NCI-H2196 (cell line): Measurements from ENCODE around the gene PHC1.
"Not testable (repeated sequence)": the region's sequence is repeated elsewhere in the genome, so short reads cannot be mapped to it uniquely, and the experiment has no call there.

Experiments used
- DNase-seq: peaks from one replicate; lab custom pipeline; 2025; ENCODE audit not compliant: unreplicated experiment; lab: John Stamatoyannopoulos, UW

Gene PHC1

DNA sequence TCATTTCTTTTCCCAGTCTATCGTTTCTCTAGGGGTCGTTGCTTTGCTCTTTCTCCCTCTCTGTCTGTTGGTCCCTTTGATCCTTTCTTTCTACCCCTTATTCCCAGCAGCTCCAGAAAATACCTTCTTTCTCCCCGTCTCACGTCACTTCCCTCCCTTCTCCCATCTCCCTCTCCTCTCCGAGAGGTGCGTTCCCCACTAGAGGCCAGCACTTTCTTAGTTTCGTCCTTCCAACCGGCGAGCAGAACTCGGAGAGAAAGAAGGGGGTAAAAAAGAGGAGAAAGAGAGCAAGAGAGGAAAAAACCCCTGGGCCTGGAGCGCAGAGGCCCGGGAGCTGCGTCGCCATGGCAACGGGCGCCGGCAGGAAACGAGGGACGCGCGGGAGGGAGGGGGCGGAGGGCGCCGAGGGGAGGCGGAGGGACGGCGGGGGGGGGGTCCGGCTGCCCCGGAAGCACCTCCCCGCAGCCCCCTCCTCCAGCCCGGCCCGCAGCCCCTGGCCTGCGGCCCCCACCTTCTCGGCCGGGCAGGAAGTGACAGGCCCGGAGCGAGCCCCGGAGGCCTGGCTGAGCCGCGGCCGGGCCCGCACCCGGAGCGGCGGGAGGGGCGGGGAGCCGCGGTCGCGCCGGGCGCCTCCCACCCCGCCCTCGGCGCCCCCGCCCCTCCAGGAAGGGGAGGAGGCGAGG lies at the start of gene PHC1:
TSS of gene PHC1 (plus strand) at position 477 of the 683 bp plus-strand sequence. CDS start 3,169 bp downstream, outside the sequence.
- peak; percentile 61 for DNase-seq

GRCh38 chr12:8866429-8866828 lies 47.9 kb upstream of the PHC1 start:
- DNase-seq, result no peak

DNA sequence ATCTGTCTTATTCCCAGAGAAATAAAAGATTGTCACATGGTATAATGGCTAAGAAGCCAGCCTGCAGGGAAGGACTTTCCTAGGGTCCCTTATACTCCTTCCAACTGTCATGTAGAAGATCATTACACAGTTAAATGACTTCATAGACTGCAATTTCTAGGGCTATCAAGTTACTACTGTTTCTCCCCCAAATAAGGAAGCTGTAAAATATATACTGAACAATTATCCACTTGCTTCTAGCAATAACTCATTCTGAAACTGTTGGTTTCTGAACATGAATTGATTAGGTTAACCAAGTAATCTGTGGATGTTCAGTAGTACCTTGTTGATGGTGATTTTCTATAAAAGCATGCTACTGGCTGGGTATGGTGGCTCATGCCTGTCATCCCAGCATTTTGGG lies 47.3 kb upstream of the PHC1 start:
- no peak for DNase-seq

GRCh38 chr12:8867786-8868185 lies 46.5 kb upstream of the PHC1 start:
- no peak for DNase-seq

DNA sequence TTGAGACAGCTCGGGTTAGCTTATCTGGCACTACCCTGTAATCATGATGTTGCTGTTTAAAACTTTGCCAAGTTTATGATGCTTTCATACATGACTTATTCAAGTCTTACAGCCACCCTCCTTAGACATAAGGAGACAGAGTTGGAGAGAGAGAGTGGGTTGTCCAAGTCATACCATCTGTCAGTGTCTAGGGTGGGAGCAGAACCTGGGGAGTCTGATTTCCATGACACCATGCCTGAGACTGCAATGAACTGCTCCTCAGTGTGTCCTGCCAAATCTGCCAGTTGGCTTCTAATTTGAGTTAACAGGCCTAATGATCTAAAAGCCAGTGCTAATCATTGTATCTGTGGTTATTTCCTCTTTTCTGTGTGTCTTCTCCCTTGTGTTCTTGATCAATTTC lies 43.7 kb upstream of the PHC1 start:
- DNase-seq, result no peak

DNA sequence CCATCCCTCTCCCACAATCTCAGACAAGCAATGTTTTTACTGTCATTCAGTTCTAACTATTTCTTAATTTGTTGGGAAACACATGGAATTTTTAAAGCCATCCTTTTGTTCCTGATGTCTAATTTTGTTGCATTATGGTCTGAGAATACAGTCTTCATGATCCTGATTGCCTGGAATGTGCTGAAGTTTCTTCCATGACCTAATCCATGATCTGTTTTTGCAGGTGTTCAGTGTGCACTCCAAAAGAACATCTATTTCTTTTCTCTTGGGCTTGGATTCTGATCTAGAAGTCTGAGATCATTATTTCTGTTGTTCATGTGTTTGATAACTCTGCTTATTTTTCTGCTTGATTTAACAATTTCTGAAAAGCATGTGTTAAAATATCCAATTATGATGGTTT lies 43.2 kb upstream of the PHC1 start:
- no peak for DNase-seq

DNA sequence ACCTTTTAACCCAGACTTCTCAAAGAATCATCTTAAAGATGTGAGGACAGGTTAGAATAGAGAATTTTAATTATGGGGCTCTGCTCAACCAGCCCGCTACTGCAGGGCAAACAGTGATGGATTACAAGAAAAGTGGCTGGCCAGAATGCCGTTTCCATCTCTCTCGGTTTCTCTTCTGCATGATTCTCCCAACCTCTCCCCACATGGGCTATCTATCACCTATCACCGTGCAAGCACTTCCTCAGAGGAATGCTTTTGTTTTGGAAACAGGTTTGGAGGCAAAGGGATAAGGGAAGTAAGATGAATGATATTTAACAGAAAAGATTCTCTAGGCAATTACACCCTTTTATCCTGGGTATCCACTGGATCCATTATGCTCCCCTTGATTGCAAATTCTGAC lies 37.4 kb upstream of the PHC1 start:
- DNase-seq, result no peak

DNA sequence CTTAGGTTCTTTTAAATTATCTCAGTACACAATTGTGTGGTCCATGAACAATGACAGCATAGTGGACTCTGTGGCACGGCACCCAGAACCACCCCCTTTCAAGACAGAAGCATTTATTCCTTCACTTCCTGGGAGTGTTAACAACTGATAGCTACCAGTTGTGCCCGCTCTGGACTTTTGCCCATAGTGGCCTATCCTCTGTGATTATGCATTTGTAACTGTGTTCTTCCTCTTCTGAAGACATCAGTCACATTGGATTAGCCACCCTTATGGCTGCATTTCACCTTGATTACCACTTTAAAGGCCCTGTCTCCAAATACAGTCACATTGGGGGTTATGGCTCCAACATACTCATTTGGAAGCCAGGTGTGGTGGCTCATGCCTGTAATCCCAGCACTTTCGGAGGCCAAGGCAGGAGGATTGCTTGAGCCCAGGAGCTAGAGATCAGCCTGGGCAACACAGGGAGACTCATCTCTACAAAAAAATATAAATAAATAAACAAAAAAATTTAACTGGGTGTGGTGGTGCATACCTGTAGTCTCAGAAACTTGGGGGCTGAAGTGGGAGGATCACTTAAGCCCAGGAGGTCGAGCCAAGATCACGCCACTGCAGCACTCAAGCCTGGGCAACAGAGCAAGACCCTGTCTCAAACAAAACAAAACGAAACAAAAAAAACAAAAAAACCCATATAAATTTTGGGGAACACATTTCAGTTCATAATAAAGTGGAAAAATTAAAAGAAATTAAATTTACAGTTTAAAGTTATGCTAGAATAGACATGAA lies 27.6 kb upstream of the PHC1 start:
- DNase-seq, result no peak

DNA sequence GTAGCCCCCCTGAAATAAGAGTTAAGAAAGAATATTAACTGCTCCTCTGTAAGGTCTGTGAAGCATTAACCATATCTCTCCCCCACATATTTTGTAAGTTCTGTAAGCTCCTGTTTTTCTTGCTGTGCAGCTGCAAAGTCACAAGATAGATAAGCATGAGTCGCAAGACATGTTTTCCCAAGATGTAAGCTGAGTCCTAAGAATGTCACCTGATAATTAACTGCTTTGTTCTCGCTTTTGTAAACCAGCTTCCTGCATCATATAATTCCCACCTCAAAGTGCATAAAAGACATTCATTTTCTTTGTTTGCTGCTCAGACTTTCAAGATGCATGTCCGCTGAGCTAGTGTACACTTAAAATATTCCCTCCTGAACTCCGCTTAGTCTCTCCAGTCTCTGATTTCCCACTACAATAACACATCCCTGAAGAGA lies 27.0 kb upstream of the PHC1 start:
- DNase-seq, result no peak

DNA sequence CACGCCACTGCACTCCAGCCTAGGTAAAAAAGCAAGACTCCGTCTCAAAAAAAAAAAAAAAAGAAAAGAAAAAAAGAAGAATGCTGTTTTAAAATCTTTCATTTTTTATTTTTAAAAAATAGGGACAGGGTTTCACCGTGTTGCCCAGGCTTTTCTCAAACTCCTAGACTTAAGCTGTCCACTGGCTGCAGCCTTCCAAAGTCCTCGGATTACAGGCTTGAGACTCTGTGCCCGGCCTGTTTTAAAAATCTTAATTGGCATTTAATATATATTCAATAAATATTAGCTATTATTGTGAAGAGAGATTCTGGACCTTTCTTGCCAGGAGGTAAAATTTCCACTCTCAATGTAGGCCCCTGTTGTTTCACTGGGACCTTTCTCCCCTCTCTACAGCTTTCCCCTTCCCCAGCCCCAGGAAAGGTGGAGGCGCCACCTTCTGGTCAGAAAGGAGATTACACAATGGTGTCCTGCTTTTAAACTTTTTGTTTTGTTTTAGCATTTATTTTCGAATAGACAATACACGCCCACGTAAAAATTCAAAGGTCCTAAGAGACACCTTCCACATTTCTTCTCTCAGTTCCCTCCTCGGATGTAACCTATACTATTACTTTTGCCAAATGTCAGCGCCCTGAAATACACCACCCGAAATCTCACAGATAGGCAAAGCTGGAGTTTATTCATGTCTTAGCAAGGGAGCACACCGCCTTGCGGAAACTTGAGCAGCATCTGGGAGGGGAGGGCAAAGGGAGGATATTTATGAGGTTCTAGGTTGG lies 23.8 kb upstream of the PHC1 start:
- DNase-seq, result peak; percentile 33

DNA sequence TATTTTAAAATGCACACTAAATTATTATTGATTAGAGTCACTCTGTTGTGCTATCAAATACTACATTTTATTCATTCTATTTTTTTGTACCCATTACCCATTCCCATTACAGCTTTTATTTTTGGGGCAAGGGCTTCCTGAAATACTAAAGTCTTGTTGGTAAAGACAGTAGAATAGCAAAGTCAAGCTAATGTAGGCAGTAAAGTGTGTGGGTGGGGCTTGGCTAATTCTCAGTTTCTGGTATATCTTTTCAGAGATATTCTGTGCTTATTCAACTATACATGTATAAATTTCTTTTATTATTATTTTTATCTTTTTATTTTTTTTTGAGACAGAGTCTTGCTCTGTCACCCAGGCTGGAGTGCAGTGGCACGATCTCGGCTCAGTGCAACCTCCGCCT lies 22.3 kb upstream of the PHC1 start:
- DNase-seq, result no peak

DNA sequence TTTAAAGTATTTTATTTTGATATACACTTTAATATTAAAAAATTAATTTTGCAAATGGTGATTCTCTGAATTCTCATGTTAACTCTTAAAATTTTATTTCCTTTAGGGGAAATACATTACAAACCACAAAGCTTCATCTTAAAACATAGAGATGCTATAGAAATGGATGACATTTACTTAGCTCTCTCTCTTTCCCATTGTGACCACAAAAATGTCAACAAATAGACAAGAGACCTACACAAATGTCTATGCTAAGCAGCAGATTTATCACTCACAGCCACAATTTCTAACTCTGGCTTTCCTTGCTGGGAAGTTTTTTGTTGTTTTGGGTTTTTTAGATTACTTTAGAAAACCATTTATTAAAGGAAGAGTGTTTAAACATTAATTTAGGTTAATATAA lies 19.9 kb upstream of the PHC1 start:
- DNase-seq, result no peak

- no peak for DNase-seq
Observed at GRCh38 chr12:8894986-8895385, 19.3 kb upstream of the PHC1 start.

- no peak for DNase-seq
Observed at GRCh38 chr12:8897081-8897480, 17.2 kb upstream of the PHC1 start.

GRCh38 chr12:8899830-8900229 lies 14.5 kb upstream of the PHC1 start:
- no peak for DNase-seq

DNA sequence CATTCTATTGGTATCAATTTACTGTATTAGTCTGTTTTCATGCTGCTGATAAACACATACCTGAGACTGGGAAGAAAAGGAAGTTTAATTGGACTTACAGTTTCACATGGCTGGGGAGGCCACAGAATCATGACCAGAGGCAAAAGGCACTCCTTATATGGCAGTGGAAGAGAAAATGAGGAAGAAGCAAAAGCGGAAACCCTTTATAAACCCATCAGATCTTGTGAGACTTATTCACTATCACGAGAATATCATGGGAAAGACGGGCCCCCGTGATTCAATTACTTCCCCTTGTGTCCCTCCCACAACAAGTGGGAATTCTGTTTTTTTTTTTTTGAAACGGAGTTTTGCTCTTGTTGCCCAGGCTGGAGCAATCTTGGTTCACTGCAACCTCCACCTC lies 11.6 kb upstream of the PHC1 start:
- not testable (repeated sequence) for DNase-seq

DNA sequence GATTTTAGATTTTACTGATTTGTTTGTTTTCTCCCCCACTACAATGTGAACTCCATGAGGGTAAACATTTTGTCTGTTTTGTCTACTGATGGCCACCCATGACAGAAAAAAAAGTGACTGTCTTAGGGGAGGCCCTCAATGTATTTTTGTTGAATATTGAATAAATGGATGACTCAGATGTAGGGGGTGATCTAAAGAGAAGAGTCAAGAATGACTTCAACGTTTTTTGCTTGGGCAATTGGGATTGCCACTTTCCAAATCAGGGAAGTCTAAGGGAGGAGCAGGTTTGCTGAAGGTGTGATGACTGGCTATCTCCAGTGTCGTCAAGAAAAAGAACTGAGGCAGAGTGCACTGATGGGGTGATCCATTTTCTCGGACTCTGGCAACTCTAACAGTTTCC lies 10.7 kb upstream of the PHC1 start:
- DNase-seq, result no peak

- no peak for DNase-seq
Observed at GRCh38 chr12:8904665-8905064, 9.6 kb upstream of the PHC1 start.

DNA sequence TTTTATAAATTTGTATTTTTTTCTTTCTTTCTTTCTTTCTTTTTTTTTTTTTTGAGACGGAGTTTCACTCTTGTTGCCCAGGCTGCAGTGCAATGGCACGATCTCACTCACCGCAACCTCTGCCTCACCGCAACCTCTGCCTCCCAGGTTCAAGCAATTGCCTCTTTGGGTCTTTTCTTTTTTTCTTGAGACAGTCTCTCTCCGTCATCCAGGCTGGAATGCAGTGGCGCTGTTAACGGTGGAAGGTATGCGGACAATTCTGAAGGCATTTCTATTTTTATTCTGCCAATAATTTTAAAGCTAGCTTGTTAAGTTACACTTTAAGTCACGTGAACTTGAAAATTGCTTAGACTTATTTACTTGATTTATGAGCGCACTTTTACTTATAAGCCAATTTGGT lies 8.8 kb upstream of the PHC1 start:
- DNase-seq, result no peak

DNA sequence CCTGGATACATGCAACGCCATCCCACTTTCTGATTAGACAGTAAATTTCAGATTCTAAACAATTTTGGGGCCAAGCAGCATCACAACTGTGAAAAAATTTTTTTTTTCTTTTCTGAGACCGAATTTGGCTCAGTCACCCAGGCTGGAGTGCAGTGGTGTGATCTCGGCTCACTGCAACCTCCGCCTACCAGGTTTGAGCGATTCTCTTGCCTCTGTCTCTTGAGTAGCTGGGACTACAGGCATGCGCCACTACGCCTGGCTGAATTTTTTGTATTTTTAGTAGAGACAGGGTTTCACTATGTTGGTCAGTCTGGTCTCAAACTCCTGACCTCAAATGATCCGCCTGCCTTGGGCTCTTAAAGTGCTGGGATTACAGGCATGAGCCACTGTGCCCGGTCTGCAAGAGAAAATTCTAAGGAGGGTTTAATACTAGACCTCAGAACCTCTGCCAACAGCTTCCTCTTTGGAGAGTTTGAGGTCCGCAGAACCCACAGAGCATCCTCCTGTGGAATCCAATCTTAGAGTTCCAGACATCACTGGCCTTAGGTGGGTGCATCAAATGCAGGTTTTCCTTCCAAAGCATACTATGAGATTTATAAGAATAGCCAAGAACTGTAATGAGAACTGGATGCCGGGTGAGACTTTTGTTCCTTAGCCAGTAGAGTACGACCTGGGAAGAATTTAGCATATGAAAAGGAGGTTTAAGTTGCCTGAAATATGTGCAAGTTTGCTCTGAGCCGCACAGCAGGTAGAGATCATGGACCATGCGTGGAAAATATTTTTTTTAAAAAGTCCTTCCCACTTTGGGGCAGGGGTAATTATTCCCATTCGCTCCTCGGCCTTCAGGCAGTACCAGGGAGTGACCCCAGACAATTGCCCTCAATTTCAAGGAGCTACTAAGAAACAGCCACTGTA lies 7.8 kb upstream of the PHC1 start:
- no peak for DNase-seq

DNA sequence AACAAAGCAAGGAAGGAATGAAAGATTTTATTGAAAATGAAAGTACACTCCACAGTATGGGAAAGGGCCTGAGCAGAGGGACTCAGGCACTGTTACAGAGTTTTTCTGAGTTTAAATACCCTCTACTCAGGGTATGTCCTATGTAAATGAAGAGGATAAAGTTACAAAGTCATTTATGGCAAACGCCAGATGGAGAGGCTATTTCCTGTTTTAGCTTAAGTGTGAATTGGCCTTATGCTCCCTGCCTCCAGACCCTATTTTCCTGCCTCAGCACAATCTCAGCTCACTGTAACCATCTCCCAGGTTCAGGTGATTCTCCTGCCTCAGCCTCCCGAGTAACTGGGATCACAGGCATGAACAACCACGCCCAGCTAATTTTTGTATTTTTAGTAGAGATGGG lies 6.8 kb upstream of the PHC1 start:
- DNase-seq, result no peak
